PC-9 (cell line): ENCODE data around the gene SLC7A5. TPM values are rescaled to one million over a fixed set of nuclear protein-coding genes. Genes with fewer than 3 reads are reported as not detected.

ENCODE experiments used
- BruUV-seq: library from RNA; stranded (reverse); fragments of 400-500 nt; replicated peaks from 2 replicates; lab custom pipeline; 2021; lab: Mats Ljungman, UMichigan
- CTCF ChIA-PET: fragments of 300-600 bp; sonication (Branson Sonifier 250); formaldehyde crosslinking; loops from one replicate; lab custom pipeline; 2022; ENCODE audit warnings: antibody characterized with exemption; lab: Charles Lee
- POLR2A ChIA-PET: fragments of 300-600 bp; sonication (Branson Sonifier 250); formaldehyde crosslinking; loops from one replicate; lab custom pipeline; 2022; ENCODE audit warnings: antibody characterized with exemption; ENCODE audit not compliant: unreplicated experiment; lab: Charles Lee
- DNase-seq, 2 experiments: peaks; one replicate each; pipeline versions ENCODE4 v3.0.0 to v3.0.0-alpha.2; 2015 to 2022; ENCODE audit warnings: mixed read lengths in 1 of 2
- H2AFZ ChIP-seq: fragments of 200-600 bp; sonication (generic); 2 replicates; pipeline ENCODE4 v1.8.1; 2017; ENCODE audit warnings: antibody characterized with exemption
- H3F3A ChIP-seq: fragments of 200-600 bp; sonication (generic); 2 replicates; pipeline ENCODE4 v1.8.1; 2017; ENCODE audit warnings: antibody characterized with exemption, mild to moderate bottlenecking, low read depth; ENCODE audit not compliant: insufficient read depth
- H3K27ac ChIP-seq: fragments of 200-600 bp; sonication (generic); 2 replicates; pipeline ENCODE4 v1.6.1; 2016; ENCODE audit warnings: mixed run types
- H3K27me3 ChIP-seq: fragments of 200-600 bp; sonication (generic); 2 replicates; pipeline ENCODE4 v1.6.1; 2016; ENCODE audit warnings: low read depth, mixed run types; ENCODE audit not compliant: insufficient read depth
- H3K36me3 ChIP-seq: fragments of 200-600 bp; sonication (generic); 2 replicates; pipeline ENCODE4 v1.6.1; 2016; ENCODE audit warnings: low read depth, mixed run types
- H3K4me1 ChIP-seq: fragments of 200-600 bp; sonication (generic); replicated peaks from 2 replicates; pipeline ENCODE4 v1.6.1; 2016; ENCODE audit warnings: mixed run types; ENCODE audit not compliant: insufficient read depth
- H3K4me2 ChIP-seq: fragments of 200-600 bp; sonication (generic); 2 replicates; pipeline ENCODE4 v1.6.1; 2017; ENCODE audit warnings: mixed run types
- H3K4me3 ChIP-seq: fragments of 200-600 bp; sonication (generic); 2 replicates; pipeline ENCODE4 v1.6.1; 2016; ENCODE audit warnings: mixed run types
- H3K79me2 ChIP-seq: fragments of 200-600 bp; sonication (generic); 2 replicates; pipeline ENCODE4 v1.6.1; 2017; ENCODE audit warnings: low read depth, mixed run types
- H3K9me2 ChIP-seq: fragments of 200-600 bp; sonication (generic); 2 replicates; pipeline ENCODE4 v1.8.1; 2017; ENCODE audit warnings: mild to moderate bottlenecking; ENCODE audit not compliant: insufficient read depth
- H3K9me3 ChIP-seq: fragments of 200-600 bp; sonication (generic); 2 replicates; pipeline ENCODE4 v1.8.1; 2016; ENCODE audit warnings: low read depth; ENCODE audit not compliant: insufficient read depth
- H4K20me1 ChIP-seq: fragments of 200-600 bp; sonication (generic); 2 replicates; pipeline ENCODE4 v1.8.1; 2017; ENCODE audit not compliant: insufficient read depth
- EZH2 ChIP-seq: fragments of 200-600 bp; sonication (generic); IDR thresholded peaks from 2 replicates; pipeline ENCODE4 v1.8.0; 2017; ENCODE audit warnings: antibody characterized with exemption, low read depth
- intact Hi-C: fragments of 100-400 bp; cut with micrococcal nuclease; formaldehyde crosslinking; loops from one replicate; pipeline ENCODE4 v1.10.0; 2022; ENCODE audit not compliant: unreplicated experiment
- total RNA-seq: library from RNA; stranded (reverse); gene quantifications from 2 replicates; pipeline ENCODE4 v1.2.3, GENCODE V29; 2021
- TF ChIP-seq, protein P1 (sequence below): fragments of 200-600 bp; sonication (generic); conservative IDR thresholded peaks from 2 replicates; pipeline ENCODE4 v1.6.1; 2017; ENCODE audit warnings: mixed run types, antibody characterized with exemption, mild to moderate bottlenecking, moderate library complexity

Gene SLC7A5
- total RNA-seq, 1 experiment from 2014 or later = 496 TPM

- peaks cover 50% of the 10 kb centered on the region for H3K4me1 ChIP-seq
- peak overlapping the region; percentile 97 for H3K4me2 ChIP-seq
Measured at GRCh38 chr16:87854053-87854906, 15.0 kb downstream of the SLC7A5 start.

DNA sequence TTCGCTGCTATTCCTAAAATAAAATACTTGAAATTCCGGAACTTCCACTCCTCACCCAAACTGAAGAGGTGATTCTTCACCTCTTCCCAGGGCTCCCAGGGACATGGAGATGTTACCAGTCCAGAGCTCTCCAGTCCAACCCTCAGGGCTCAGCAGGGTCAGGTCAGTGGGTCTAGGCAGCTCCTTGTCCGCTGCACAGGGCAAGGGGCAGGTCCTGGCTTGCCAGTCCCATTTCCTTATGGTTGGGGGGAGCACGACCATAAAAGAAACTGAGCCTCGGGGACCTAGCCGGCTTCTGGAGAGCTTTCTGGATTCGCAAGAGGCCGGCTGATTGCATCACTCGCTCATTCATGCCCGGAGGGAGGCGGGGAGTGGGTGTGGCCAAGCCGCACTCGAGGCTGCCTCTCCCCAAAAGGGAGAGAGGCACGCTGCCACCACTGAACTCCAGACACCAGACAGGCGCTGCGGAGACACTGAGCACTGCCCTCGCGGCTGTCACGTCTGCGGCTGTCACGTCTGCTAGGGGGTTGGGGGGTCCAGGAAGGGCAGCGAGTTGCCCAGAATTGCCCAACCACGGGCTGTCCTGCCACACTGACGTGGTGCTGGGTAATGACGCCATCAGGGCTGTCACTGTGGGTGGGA lies 15.8 kb downstream of the SLC7A5 start:
- Histone ChIP-seq H3K4me2 (peak overlapping the region; percentile 97), H3K4me1 (peaks cover 50% of the 10 kb centered on the region), H2AFZ (no peak overlapping the region), H4K20me1 (peaks cover 71% of the 10 kb centered on the region), H3F3A (peaks cover 43% of the 10 kb centered on the region; the same call in 1 of the 2 replicates), H3K27ac (peak overlapping the region; percentile 99), H3K9me3 (no peaks in the 10 kb centered on the region), H3K4me3 (peak overlapping the region; percentile 58), H3K27me3 (no peaks in the 10 kb centered on the region), H3K36me3 (peaks cover 42% of the 10 kb centered on the region), H3K79me2 (peaks cover 87% of the 10 kb centered on the region), H3K9me2 (no peaks in the 10 kb centered on the region)
- POLR2A ChIA-PET = interaction anchor here (0.5 kb wide), 1 partner anchor 908 kb away, joined by 5 read pairs; no protein-coding TSS in a partner anchor
- intact Hi-C loops = loop anchor here (1.0 to 10.0 kb wide), 5 partner anchors 13 to 601 kb away; partner anchors contain the start of gene ZFPM1
- BruUV-seq = no TSS peak
- CTCF ChIA-PET = interaction anchor here (0.6 to 1.2 kb wide), 2 partner anchors 18 to 1387 kb away, joined by 7 read pairs; no protein-coding TSS in a partner anchor
- DNase-seq = peak; percentile 89 to 95
- TF ChIP-seq EZH2 = no peak
- TF ChIP-seq, protein P1, sequence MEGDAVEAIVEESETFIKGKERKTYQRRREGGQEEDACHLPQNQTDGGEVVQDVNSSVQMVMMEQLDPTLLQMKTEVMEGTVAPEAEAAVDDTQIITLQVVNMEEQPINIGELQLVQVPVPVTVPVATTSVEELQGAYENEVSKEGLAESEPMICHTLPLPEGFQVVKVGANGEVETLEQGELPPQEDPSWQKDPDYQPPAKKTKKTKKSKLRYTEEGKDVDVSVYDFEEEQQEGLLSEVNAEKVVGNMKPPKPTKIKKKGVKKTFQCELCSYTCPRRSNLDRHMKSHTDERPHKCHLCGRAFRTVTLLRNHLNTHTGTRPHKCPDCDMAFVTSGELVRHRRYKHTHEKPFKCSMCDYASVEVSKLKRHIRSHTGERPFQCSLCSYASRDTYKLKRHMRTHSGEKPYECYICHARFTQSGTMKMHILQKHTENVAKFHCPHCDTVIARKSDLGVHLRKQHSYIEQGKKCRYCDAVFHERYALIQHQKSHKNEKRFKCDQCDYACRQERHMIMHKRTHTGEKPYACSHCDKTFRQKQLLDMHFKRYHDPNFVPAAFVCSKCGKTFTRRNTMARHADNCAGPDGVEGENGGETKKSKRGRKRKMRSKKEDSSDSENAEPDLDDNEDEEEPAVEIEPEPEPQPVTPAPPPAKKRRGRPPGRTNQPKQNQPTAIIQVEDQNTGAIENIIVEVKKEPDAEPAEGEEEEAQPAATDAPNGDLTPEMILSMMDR = no peak

More at GRCh38 chr16:87854053-87854906, 15.0 kb downstream of the SLC7A5 start:
- Histone ChIP-seq H3K36me3 (peaks cover 37% of the 10 kb centered on the region), H3K27me3 (no peaks in the 10 kb centered on the region), H3K79me2 (peaks cover 87% of the 10 kb centered on the region), H2AFZ (no peak overlapping the region), H3K9me3 (no peaks in the 10 kb centered on the region), H3F3A (peaks cover 43% of the 10 kb centered on the region; the same call in 1 of the 2 replicates), H3K4me3 (peak overlapping the region; percentile 45; the same call in 1 of the 2 replicates), H4K20me1 (peaks cover 72% of the 10 kb centered on the region), H3K9me2 (no peaks in the 10 kb centered on the region), H3K27ac (peak overlapping the region; percentile 99)
- TSS peak; percentile 92 for BruUV-seq
- CTCF ChIA-PET = interaction anchor here (1.2 kb wide), 1 partner anchor 17 kb away, joined by 7 read pairs; no protein-coding TSS in a partner anchor
- peak; percentile 87 to 88 for DNase-seq
- intact Hi-C loops = loop anchor here (1.0 to 10.0 kb wide), 3 partner anchors 17 to 601 kb away; partner anchors contain the start of gene ZFPM1
- no peak for TF ChIP-seq EZH2
- TF ChIP-seq, protein P1 = no peak
- POLR2A ChIA-PET = interaction anchor here (0.7 kb wide), 1 partner anchor 15 kb away, joined by 3 read pairs; no protein-coding TSS in a partner anchor

DNA sequence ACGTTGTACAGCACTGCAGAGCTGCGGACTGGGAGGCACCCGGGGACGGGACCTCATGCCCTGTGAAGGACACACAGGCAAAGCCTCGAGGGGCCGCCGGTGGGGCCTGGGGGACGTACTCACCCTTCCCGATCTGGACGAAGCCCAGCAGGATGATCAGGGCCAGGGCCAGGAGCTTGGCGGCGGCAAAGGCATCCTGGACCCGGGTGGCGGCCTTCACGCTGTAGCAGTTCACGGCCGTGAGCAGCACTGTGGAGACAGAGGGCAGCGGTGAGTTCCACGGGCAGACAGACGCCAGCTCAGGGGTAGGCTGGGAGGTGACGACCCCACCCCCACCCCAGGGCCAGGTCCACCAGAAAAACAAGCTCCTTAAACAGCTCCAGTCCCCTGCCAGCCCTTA lies 17.7 kb downstream of the SLC7A5 start:
- BruUV-seq = no TSS peak
- Histone ChIP-seq H3K9me2 (no peaks in the 10 kb centered on the region), H3K4me3 (no peak overlapping the region), H3K27me3 (no peaks in the 10 kb centered on the region), H4K20me1 (peaks cover 71% of the 10 kb centered on the region), H3K36me3 (peaks cover 47% of the 10 kb centered on the region), H3K79me2 (peaks cover 87% of the 10 kb centered on the region), H2AFZ (no peak overlapping the region), H3K27ac (no peak overlapping the region), H3K4me2 (no peak overlapping the region), H3K9me3 (no peaks in the 10 kb centered on the region), H3K4me1 (peaks cover 46% of the 10 kb centered on the region), H3F3A (peaks cover 43% of the 10 kb centered on the region; the same call in 1 of the 2 replicates)
- TF ChIP-seq, protein P1 = no peak
- TF ChIP-seq EZH2 = no peak
- intact Hi-C loops = loop anchor here (5.0 to 10.0 kb wide), 2 partner anchors 59 to 603 kb away; partner anchors contain the start of gene ZFPM1
- ChIA-PET POLR2A (no interaction called here), CTCF (interaction anchor here (0.5 to 0.6 kb wide), 2 partner anchors 72 to 709 kb away, joined by 3 to 8 read pairs; no protein-coding TSS in a partner anchor)
- DNase-seq = no peak
